DND-41 (cell line): ENCODE measurements around the gene FUOM.

Experiments
- ATAC-seq: fragments of 200-7000 bp; cut with Tn5 transposase; 3 replicates; pipeline ENCODE4 v1.9.1; 2021; ENCODE audit warnings: low read depth; ENCODE audit not compliant: insufficient read depth
- DNase-seq: peaks from one replicate; pipeline ENCODE4 v3.0.0-alpha.2; 2020
- H2AFZ ChIP-seq: 2 replicates; pipeline ENCODE4 v1.6.0; 2012; ENCODE audit warnings: low read depth, low read length
- H3K27ac ChIP-seq: 2 replicates; pipeline ENCODE4 v1.5.1; 2012; ENCODE audit warnings: low read length, inconsistent platforms
- H3K27me3 ChIP-seq: fragments of 200-600 bp; sonication (generic); 2 replicates; pipeline ENCODE4 v1.6.0; 2012; ENCODE audit warnings: low read length, mild to moderate bottlenecking, inconsistent platforms; ENCODE audit not compliant: insufficient read depth, poor library complexity
- H3K36me3 ChIP-seq: 2 replicates; pipeline ENCODE4 v1.5.1; 2012; ENCODE audit warnings: low read length, inconsistent platforms; ENCODE audit not compliant: insufficient read depth
- H3K4me1 ChIP-seq: 2 replicates; pipeline ENCODE4 v1.5.1; 2012; ENCODE audit warnings: mild to moderate bottlenecking, low read length; ENCODE audit not compliant: insufficient read depth
- H3K4me2 ChIP-seq: 2 replicates; pipeline ENCODE4 v1.6.0; 2012; ENCODE audit warnings: mild to moderate bottlenecking, moderate library complexity, low read length, inconsistent platforms; ENCODE audit not compliant: insufficient read depth
- H3K4me3 ChIP-seq, 2 experiments: fragments of 200-600 bp in 1 of 2; shearing (Covaris generic) in 1 of 2; 2 replicates each; pipeline ENCODE4 v1.5.1; 2012 to 2016; ENCODE audit warnings: inconsistent platforms in 2 of 2, low read length in 2 of 2, mild to moderate bottlenecking in 2 of 2, low read depth in 1 of 2, moderate library complexity in 1 of 2
- H3K79me2 ChIP-seq: 2 replicates; pipeline ENCODE4 v1.6.0; 2012; ENCODE audit warnings: low read length, inconsistent platforms; ENCODE audit not compliant: insufficient read depth
- H3K9ac ChIP-seq: 2 replicates; pipeline ENCODE4 v1.6.0; 2012; ENCODE audit warnings: low read depth, mild to moderate bottlenecking, inconsistent platforms, low read length, moderate library complexity
- H3K9me3 ChIP-seq: 2 replicates; pipeline ENCODE4 v1.5.1; 2012; ENCODE audit warnings: low read length, moderate library complexity, mild to moderate bottlenecking, inconsistent platforms; ENCODE audit not compliant: insufficient read depth, severe bottlenecking
- H4K20me1 ChIP-seq: 2 replicates; pipeline ENCODE4 v1.6.0; 2012; ENCODE audit warnings: low read length; ENCODE audit not compliant: insufficient read depth
- EZH2 ChIP-seq: IDR thresholded peaks from 3 replicates; pipeline ENCODE4 v1.6.1; 2012; ENCODE audit warnings: borderline replicate concordance, low read depth, mild to moderate bottlenecking, moderate library complexity, low read length, inconsistent platforms; ENCODE audit not compliant: severe bottlenecking
- TF ChIP-seq, protein P1 (sequence below): IDR thresholded peaks from 2 replicates; pipeline ENCODE4 v1.5.1; 2012; ENCODE audit warnings: borderline replicate concordance, low read length, moderate library complexity, mild to moderate bottlenecking; ENCODE audit not compliant: poor library complexity, severe bottlenecking; ENCODE audit errors: extremely low read depth

Gene FUOM

DNA sequence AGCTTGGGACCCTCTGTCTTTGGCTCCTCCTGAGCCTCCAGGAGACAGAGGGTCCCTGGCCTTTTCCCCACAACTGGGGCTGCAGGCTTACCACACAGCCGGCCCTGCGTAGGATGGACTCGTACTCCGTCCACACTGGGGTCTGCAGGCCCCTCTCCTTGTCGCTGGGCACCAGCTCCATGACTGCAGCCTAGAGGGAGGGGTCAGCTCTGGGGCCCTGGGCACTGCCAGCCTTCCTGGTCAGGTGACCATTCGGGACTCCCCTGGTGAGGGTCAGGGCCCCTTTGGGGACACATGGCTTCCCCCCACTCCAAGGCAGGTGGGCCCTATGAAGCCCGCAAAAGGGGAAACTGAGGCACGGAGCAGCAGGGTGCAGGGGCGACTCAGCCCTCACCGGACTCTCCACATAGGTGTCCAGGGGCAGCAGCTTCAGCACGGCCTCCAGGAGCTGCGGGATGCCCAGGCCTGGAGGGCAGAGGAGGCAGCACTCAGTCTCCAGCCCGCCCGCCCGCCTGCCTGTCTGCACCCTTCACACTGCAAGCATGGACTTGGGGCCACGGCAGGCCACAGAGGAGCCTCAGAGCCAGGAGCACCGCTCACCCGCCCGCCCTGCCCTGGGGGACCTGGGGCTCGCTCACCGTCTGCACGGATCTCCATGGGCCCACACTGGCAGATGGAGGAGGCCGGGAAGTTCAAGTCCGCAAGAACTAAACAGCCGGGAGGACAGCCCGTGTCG is 1.1 kb downstream of the FUOM start:
- Histone ChIP-seq H3K4me3 (peak overlapping the region; percentile 27 to 66; a peak in 3 of 4 replicates), H3K27ac (no peak overlapping the region), H3K4me1 (peaks cover 11% of the 10 kb centered on the region), H4K20me1 (0 out of 2 replicates have a peak, but pooled peaks cover 5% of the 10 kb centered on the region), H3K36me3 (no peaks in the 10 kb centered on the region), H3K79me2 (no peaks in the 10 kb centered on the region), H3K9me3 (no peaks in the 10 kb centered on the region), H2AFZ (no peak overlapping the region), H3K4me2 (peak overlapping the region; percentile 79), H3K9ac (peak overlapping the region; percentile 60), H3K27me3 (no peaks in the 10 kb centered on the region)
- TF ChIP-seq EZH2: no peak
- TF ChIP-seq, protein P1, sequence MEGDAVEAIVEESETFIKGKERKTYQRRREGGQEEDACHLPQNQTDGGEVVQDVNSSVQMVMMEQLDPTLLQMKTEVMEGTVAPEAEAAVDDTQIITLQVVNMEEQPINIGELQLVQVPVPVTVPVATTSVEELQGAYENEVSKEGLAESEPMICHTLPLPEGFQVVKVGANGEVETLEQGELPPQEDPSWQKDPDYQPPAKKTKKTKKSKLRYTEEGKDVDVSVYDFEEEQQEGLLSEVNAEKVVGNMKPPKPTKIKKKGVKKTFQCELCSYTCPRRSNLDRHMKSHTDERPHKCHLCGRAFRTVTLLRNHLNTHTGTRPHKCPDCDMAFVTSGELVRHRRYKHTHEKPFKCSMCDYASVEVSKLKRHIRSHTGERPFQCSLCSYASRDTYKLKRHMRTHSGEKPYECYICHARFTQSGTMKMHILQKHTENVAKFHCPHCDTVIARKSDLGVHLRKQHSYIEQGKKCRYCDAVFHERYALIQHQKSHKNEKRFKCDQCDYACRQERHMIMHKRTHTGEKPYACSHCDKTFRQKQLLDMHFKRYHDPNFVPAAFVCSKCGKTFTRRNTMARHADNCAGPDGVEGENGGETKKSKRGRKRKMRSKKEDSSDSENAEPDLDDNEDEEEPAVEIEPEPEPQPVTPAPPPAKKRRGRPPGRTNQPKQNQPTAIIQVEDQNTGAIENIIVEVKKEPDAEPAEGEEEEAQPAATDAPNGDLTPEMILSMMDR: no peak
- ATAC-seq: no peak
- no peak for DNase-seq

DNA sequence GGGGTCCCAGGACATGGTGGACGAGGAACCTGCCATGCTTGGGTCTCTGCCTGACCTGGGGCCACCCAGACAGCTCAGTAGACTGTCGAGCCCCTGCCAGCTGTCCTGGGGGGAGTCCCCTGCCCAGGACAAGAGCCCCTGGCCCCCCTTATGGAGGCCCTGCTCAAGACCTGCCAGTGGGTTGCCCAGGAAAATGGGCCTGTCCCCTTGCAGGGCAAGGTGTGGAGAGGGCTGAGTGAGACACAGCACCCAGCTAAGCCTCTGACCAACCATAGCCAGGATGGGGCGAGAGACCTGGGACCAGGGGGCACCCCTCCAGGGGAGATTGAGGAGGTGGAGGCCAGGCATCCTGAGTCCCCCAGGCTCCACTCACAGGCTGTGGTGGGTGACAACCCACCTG is 1.8 kb downstream of the FUOM start:
- TF ChIP-seq, protein P1: no peak
- TF ChIP-seq EZH2: no peak
- no peak overlapping the region for H3K4me2 ChIP-seq
- H3K9ac ChIP-seq: no peak overlapping the region

DNA sequence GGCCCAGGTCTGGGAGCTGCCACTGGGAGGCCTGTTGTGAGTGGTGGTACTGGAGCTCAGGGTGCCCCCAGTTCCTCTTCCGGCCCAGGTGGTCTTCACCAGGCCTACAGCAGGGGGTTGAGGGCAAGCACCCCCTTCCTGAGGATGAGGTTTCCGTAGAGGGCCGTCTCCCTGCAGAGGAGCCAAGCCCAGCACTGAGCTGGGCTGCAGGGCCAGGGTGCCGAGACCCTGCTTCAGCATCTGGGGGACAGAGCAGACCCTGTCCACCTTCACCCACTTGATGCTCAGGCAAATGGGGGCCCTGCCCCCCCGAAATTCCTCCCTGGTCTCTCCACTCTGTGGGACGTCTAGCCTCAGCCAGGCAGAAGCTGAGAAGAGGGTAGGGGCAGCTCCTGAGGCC is 2.6 kb downstream of the FUOM start:
- Histone ChIP-seq H3K9ac (no peak overlapping the region), H3K79me2 (no peaks in the 10 kb centered on the region), H4K20me1 (0 out of 2 replicates have a peak, but pooled peaks cover 5% of the 10 kb centered on the region), H2AFZ (no peak overlapping the region), H3K4me1 (peaks cover 11% of the 10 kb centered on the region), H3K27me3 (no peaks in the 10 kb centered on the region), H3K4me3 (no peak overlapping the region), H3K36me3 (no peaks in the 10 kb centered on the region), H3K27ac (no peak overlapping the region), H3K9me3 (no peaks in the 10 kb centered on the region), H3K4me2 (no peak overlapping the region)
- DNase-seq (no peak), ATAC-seq (no peak)
- TF ChIP-seq, protein P1: no peak
- no peak for TF ChIP-seq EZH2

More for the DNA sequence above, 1.8 kb downstream of the FUOM start:
- peaks cover 11% of the 10 kb centered on the region for H3K4me1 ChIP-seq
- no peak overlapping the region for H3K4me3 ChIP-seq
- no peaks in the 10 kb centered on the region for H3K36me3 ChIP-seq
- no peaks in the 10 kb centered on the region for H3K27me3 ChIP-seq
- no peaks in the 10 kb centered on the region for H3K79me2 ChIP-seq
- no peak overlapping the region for H3K27ac ChIP-seq
- H2AFZ ChIP-seq: no peak overlapping the region
- no peaks in the 10 kb centered on the region for H3K9me3 ChIP-seq
- ATAC-seq (no peak), DNase-seq (no peak)
- H4K20me1 ChIP-seq: 0 out of 2 replicates have a peak, but pooled peaks cover 5% of the 10 kb centered on the region
